ENCODE data around the gene CAMK1.

The CAMK1 gene

DNA sequence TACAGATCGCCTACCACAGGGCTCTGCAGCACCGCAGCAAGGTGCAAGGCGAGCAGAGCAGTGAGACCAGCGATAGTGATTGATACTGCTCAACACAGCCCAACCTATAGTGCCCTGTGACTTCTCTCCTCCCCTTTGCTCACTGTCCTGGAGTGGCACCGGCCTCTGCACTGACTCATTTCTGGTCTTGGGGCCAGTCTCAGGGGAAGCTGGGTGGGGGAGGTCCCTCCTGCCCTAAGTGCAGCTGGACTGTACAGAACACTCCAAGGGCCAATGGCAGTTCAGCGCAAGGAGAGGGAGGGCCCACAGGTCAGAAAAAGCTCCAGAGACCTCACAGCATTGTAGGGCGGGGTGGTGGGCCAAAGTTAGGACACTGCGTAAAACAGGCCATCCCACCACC lies 22.5 kb downstream of the CAMK1 start:
- Histone ChIP-seq H3K27ac (no peak overlapping the region), H3K4me1 (peaks cover 0 to 30% (median 22%) of the 10 kb centered on the region in 4 donors), H3K4me3 (no peak overlapping the region), H3K27me3 (no peaks in the 10 kb centered on the region), H3K9me3 (no peaks in the 10 kb centered on the region), H3K36me3 (peaks cover 52 to 73% (median 64%) of the 10 kb centered on the region in 3 donors)
- intact Hi-C loops (cut with DNase I; ENCODE audit: low total_unique reads), result no loop called here
- no peak for DNase-seq
- TF ChIP-seq, protein P1, sequence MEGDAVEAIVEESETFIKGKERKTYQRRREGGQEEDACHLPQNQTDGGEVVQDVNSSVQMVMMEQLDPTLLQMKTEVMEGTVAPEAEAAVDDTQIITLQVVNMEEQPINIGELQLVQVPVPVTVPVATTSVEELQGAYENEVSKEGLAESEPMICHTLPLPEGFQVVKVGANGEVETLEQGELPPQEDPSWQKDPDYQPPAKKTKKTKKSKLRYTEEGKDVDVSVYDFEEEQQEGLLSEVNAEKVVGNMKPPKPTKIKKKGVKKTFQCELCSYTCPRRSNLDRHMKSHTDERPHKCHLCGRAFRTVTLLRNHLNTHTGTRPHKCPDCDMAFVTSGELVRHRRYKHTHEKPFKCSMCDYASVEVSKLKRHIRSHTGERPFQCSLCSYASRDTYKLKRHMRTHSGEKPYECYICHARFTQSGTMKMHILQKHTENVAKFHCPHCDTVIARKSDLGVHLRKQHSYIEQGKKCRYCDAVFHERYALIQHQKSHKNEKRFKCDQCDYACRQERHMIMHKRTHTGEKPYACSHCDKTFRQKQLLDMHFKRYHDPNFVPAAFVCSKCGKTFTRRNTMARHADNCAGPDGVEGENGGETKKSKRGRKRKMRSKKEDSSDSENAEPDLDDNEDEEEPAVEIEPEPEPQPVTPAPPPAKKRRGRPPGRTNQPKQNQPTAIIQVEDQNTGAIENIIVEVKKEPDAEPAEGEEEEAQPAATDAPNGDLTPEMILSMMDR (IDR thresholded peaks at IDR 0.05), result no peak

DNA sequence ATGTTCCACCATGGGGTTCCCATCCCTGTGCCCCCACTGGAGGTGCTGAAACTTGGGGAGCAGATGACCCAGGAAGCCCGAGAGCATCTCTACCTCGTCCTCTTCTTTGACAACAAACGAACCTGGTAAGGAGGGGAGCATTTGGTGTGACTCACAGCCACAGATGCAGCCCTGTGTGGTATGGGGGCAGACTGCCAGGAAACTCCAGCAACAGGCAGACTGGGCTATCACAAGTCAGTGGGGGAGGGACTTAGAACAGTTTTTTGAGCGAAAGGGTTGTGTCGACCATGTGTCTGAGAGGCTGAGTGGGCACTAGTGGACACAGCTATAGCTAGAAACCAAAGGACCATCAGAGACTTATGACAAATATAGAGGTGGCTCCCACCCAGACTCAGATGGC lies 23.4 kb downstream of the CAMK1 start:
- H3K27ac ChIP-seq, result no peak overlapping the region
- H3K27me3 ChIP-seq, result no peaks in the 10 kb centered on the region
- no peak overlapping the region for H3K4me3 ChIP-seq
- H3K4me1 ChIP-seq, result peaks cover 0 to 22% (median 16%) of the 10 kb centered on the region in 4 donors
- DNase-seq, result no peak
- intact Hi-C loops (cut with DNase I; ENCODE audit: low total_unique reads), result no loop called here
- peaks cover 62 to 73% (median 71%) of the 10 kb centered on the region in 3 donors for H3K36me3 ChIP-seq
- TF ChIP-seq, protein P1 (IDR thresholded peaks at IDR 0.05), result no peak
- no peaks in the 10 kb centered on the region for H3K9me3 ChIP-seq

DNA sequence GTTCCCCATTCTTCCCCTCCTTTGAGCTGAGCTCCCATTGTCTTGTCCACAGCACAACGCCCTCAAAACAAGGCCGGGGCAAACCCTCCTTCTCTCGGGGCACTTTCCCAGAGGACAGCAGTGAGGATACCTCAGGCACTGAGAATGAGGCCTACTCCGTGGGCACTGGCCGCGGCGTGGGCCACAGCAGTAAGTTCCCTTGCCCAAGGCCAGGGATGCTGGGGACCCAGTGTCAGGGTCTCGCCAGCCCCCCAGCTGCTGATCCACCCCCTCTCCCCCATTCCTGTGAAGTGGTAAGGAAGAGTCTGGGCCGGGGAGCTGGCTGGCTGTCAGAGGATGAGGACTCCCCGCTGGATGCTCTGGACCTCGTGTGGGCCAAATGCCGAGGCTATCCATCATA lies 24.2 kb downstream of the CAMK1 start:
- H3K4me1 ChIP-seq, result peaks cover 0 to 14% (median 9%) of the 10 kb centered on the region in 4 donors
- no peak overlapping the region for H3K4me3 ChIP-seq
- H3K27me3 ChIP-seq, result no peaks in the 10 kb centered on the region
- no peak for DNase-seq
- intact Hi-C loops (cut with DNase I; ENCODE audit: low total_unique reads), result no loop called here
- TF ChIP-seq, protein P1 (IDR thresholded peaks at IDR 0.05), result no peak
- peaks cover 70 to 80% (median 79%) of the 10 kb centered on the region in 3 donors for H3K36me3 ChIP-seq
- no peak overlapping the region for H3K27ac ChIP-seq
- H3K9me3 ChIP-seq, result no peaks in the 10 kb centered on the region

DNA sequence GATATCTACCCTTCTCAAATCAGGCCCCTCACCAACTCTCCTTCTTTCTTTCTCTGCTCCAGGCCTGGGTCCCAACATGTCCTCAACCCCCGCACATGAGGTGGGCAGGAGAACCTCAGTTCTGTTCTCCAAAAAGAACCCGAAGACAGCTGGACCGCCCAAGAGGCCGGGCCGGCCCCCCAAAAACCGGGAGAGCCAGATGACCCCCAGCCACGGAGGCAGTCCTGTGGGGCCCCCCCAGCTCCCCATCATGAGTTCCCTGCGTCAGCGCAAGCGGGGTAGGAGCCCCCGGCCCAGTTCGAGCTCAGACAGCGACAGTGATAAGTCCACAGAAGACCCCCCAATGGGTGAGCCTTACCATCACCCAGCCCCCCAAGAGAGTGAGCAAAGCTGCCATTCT lies 25.6 kb downstream of the CAMK1 start:
- TF ChIP-seq, protein P1 (IDR thresholded peaks at IDR 0.05), result no peak
- Histone ChIP-seq H3K9me3 (no peaks in the 10 kb centered on the region), H3K27ac (no peak overlapping the region), H3K4me1 (peaks cover 0 to 8% (median 4%) of the 10 kb centered on the region in 4 donors), H3K4me3 (no peak overlapping the region), H3K27me3 (no peaks in the 10 kb centered on the region), H3K36me3 (peaks cover 83 to 93% (median 92%) of the 10 kb centered on the region in 3 donors)
- intact Hi-C loops (cut with DNase I; ENCODE audit: low total_unique reads), result no loop called here
- no peak for DNase-seq

DNA sequence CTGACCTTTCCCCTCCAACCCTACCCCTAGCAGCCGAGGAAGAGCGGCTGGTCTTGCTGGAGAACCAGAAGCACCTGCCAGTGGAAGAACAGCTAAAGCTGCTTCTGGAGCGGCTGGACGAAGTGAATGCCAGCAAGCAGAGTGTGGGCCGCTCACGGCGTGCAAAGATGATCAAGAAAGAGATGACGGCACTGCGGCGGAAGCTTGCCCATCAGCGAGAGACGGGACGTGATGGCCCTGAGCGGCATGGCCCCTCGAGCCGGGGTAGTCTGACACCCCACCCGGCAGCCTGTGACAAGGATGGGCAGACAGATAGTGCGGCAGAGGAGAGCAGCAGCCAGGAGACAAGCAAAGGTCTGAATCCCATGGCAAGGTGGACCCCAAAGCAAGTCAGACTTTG lies 26.2 kb downstream of the CAMK1 start:
- Histone ChIP-seq H3K4me1 (peaks cover 0 to 2% (median 0%) of the 10 kb centered on the region in 4 donors), H3K36me3 (peaks cover 89 to 99% (median 99%) of the 10 kb centered on the region in 3 donors), H3K27me3 (no peaks in the 10 kb centered on the region), H3K9me3 (no peaks in the 10 kb centered on the region), H3K4me3 (no peak overlapping the region), H3K27ac (no peak overlapping the region)
- TF ChIP-seq, protein P1 (IDR thresholded peaks at IDR 0.05), result no peak
- intact Hi-C loops (cut with DNase I; ENCODE audit: low total_unique reads), result no loop called here
- no peak for DNase-seq

DNA sequence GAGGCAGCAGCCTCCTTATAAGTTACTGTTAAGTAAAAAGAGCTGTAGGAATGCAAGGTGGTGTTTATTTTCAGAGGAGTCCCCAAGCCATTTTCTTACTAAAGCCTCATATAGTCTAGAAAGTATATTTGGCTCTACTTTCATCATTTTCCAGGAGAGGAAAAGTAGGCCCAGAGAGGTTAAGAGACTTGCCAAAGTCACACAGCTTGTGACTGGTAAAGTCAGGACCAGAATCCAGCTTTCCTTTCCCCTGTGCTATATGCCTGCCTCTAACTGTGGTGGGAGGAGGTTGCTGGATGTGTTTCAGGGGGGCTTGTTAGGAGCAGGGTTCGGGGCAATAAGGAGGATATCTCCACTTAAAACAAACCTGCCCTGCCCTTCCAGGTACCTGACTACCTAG lies 27.2 kb downstream of the CAMK1 start:
- peaks cover 89 to 100% (median 100%) of the 10 kb centered on the region in 3 donors for H3K36me3 ChIP-seq
- TF ChIP-seq, protein P1 (IDR thresholded peaks at IDR 0.05), result no peak
- H3K9me3 ChIP-seq, result no peaks in the 10 kb centered on the region
- no peak for DNase-seq
- H3K27ac ChIP-seq, result no peak overlapping the region
- no peak overlapping the region for H3K4me3 ChIP-seq
- H3K27me3 ChIP-seq, result no peaks in the 10 kb centered on the region
- intact Hi-C loops (cut with DNase I; ENCODE audit: low total_unique reads), result no loop called here
- no peaks in the 10 kb centered on the region for H3K4me1 ChIP-seq

Data from tibial artery (tissue), 4 donors.